Fibroblast of pulmonary artery (primary cell): ENCODE measurements around the gene PLCH1.

Source experiments
- DNase-seq: peaks from one replicate; pipeline ENCODE4 v3.0.0-alpha.2; 2010; ENCODE audit warnings: low read depth
- H3K4me3 ChIP-seq: replicated peaks from 2 replicates; pipeline ENCODE4 v1.5.1; 2011; ENCODE audit warnings: low read depth, mild to moderate bottlenecking, control low read depth, low read length, moderate library complexity
- CTCF ChIP-seq: IDR thresholded peaks from 2 replicates; pipeline ENCODE4 v1.5.1; 2011; ENCODE audit warnings: mild to moderate bottlenecking, control low read depth, low read length, inconsistent platforms; ENCODE audit errors: missing control alignments

The PLCH1 gene

GRCh38 chr3:155688481-155688880 lies 56.4 kb downstream of the PLCH1 start:
- no peak for TF ChIP-seq CTCF
- no peak for DNase-seq
- H3K4me3 ChIP-seq, result no peak overlapping the region

GRCh38 chr3:155683344-155683720 lies 61.5 kb downstream of the PLCH1 start:
- DNase-seq, result no peak
- H3K4me3 ChIP-seq, result no peak overlapping the region
- TF ChIP-seq CTCF, result no peak

- no peak for TF ChIP-seq CTCF
- H3K4me3 ChIP-seq, result no peak overlapping the region
- no peak for DNase-seq
Observed at GRCh38 chr3:155682426-155683343, 62.2 kb downstream of the PLCH1 start.

- TF ChIP-seq CTCF, result no peak
- DNase-seq, result peak; percentile 28
- no peak overlapping the region for H3K4me3 ChIP-seq
Observed at GRCh38 chr3:155676252-155676981, 68.5 kb downstream of the PLCH1 start.

GRCh38 chr3:155675094-155675493 lies 69.8 kb downstream of the PLCH1 start:
- no peak for TF ChIP-seq CTCF
- DNase-seq, result no peak
- no peak overlapping the region for H3K4me3 ChIP-seq

- no peak for DNase-seq
- no peak for TF ChIP-seq CTCF
Observed at GRCh38 chr3:155673421-155673820, 71.5 kb downstream of the PLCH1 start.

More at GRCh38 chr3:155673421-155673820, 71.5 kb downstream of the PLCH1 start:
- H3K4me3 ChIP-seq, result no peak overlapping the region
